ENCODE results near the gene ITIH3.

DNA sequence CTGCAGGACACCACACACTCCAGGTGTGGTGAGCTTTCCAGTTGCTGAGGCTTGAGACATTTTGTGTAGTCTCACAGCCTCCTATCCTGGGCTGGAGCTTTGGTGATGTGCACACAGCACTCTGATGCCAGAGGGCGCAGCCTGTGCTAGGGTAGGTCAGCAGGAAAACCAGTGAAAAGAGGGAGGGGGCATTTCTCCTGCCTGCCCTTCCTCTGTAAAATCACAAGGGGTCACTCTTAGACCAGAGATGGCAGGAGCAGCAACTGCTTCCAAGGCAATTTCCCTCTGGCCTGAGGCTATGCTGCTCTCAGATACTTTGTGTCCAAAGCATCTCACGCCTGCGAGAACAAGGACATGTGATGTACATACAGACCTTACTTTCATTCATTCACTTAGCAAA lies 56.8 kb downstream of the ITIH3 start:
- TF ChIP-seq, protein P1, sequence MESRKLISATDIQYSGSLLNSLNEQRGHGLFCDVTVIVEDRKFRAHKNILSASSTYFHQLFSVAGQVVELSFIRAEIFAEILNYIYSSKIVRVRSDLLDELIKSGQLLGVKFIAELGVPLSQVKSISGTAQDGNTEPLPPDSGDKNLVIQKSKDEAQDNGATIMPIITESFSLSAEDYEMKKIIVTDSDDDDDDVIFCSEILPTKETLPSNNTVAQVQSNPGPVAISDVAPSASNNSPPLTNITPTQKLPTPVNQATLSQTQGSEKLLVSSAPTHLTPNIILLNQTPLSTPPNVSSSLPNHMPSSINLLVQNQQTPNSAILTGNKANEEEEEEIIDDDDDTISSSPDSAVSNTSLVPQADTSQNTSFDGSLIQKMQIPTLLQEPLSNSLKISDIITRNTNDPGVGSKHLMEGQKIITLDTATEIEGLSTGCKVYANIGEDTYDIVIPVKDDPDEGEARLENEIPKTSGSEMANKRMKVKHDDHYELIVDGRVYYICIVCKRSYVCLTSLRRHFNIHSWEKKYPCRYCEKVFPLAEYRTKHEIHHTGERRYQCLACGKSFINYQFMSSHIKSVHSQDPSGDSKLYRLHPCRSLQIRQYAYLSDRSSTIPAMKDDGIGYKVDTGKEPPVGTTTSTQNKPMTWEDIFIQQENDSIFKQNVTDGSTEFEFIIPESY (IDR thresholded peaks at IDR 0.05; ENCODE audit: borderline replicate concordance, low read depth): no peak
- TF ChIP-seq, protein P2, sequence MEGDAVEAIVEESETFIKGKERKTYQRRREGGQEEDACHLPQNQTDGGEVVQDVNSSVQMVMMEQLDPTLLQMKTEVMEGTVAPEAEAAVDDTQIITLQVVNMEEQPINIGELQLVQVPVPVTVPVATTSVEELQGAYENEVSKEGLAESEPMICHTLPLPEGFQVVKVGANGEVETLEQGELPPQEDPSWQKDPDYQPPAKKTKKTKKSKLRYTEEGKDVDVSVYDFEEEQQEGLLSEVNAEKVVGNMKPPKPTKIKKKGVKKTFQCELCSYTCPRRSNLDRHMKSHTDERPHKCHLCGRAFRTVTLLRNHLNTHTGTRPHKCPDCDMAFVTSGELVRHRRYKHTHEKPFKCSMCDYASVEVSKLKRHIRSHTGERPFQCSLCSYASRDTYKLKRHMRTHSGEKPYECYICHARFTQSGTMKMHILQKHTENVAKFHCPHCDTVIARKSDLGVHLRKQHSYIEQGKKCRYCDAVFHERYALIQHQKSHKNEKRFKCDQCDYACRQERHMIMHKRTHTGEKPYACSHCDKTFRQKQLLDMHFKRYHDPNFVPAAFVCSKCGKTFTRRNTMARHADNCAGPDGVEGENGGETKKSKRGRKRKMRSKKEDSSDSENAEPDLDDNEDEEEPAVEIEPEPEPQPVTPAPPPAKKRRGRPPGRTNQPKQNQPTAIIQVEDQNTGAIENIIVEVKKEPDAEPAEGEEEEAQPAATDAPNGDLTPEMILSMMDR (IDR thresholded peaks at IDR 0.05): peak; percentile 62
- peak; percentile 87 for TF ChIP-seq SMC3 (IDR thresholded peaks at IDR 0.05; ENCODE audit: low read depth, low read length)
- TF ChIP-seq, protein P3, sequence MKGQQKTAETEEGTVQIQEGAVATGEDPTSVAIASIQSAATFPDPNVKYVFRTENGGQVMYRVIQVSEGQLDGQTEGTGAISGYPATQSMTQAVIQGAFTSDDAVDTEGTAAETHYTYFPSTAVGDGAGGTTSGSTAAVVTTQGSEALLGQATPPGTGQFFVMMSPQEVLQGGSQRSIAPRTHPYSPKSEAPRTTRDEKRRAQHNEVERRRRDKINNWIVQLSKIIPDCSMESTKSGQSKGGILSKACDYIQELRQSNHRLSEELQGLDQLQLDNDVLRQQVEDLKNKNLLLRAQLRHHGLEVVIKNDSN (IDR thresholded peaks at IDR 0.05; ENCODE audit: borderline replicate concordance, low read depth): no peak
- TF ChIP-seq TEAD4 (IDR thresholded peaks at IDR 0.05; ENCODE audit: borderline replicate concordance, insufficient read depth): no peak
- TF ChIP-seq FOXM1 (IDR thresholded peaks at IDR 0.05; ENCODE audit: low read depth): no peak
- no peak for TF ChIP-seq SIN3A (IDR thresholded peaks at IDR 0.05; ENCODE audit: borderline replicate concordance, low read depth, low read length)
- no peak for TF ChIP-seq GABPA (IDR thresholded peaks at IDR 0.05; ENCODE audit: low read depth)
- no peak for TF ChIP-seq POLR2AphosphoS5 (IDR thresholded peaks at IDR 0.05; ENCODE audit: low read depth, low read length)
- no peak for TF ChIP-seq RCOR1 (IDR thresholded peaks at IDR 0.05; ENCODE audit: low read length)
- no peak for TF ChIP-seq EZH2phosphoT487 (IDR thresholded peaks at IDR 0.05; ENCODE audit: borderline replicate concordance, low read depth)
- TF ChIP-seq, protein P4, sequence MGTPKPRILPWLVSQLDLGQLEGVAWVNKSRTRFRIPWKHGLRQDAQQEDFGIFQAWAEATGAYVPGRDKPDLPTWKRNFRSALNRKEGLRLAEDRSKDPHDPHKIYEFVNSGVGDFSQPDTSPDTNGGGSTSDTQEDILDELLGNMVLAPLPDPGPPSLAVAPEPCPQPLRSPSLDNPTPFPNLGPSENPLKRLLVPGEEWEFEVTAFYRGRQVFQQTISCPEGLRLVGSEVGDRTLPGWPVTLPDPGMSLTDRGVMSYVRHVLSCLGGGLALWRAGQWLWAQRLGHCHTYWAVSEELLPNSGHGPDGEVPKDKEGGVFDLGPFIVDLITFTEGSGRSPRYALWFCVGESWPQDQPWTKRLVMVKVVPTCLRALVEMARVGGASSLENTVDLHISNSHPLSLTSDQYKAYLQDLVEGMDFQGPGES (IDR thresholded peaks at IDR 0.05; ENCODE audit: low read depth, low read length): no peak
- TF ChIP-seq, protein P5, sequence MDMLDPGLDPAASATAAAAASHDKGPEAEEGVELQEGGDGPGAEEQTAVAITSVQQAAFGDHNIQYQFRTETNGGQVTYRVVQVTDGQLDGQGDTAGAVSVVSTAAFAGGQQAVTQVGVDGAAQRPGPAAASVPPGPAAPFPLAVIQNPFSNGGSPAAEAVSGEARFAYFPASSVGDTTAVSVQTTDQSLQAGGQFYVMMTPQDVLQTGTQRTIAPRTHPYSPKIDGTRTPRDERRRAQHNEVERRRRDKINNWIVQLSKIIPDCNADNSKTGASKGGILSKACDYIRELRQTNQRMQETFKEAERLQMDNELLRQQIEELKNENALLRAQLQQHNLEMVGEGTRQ (IDR thresholded peaks at IDR 0.05; ENCODE audit: borderline replicate concordance, low read depth, low read length): no peak
